ENCODE measurements around the gene POLL.

- TF ChIP-seq OSR1 (CRISPR knock-in tag; IDR thresholded peaks at IDR 0.05) = no peak
- no peak for TF ChIP-seq TCF4 (CRISPR knock-in tag; IDR thresholded peaks at IDR 0.05; ENCODE audit: borderline replicate concordance)
- TF ChIP-seq, protein P1, sequence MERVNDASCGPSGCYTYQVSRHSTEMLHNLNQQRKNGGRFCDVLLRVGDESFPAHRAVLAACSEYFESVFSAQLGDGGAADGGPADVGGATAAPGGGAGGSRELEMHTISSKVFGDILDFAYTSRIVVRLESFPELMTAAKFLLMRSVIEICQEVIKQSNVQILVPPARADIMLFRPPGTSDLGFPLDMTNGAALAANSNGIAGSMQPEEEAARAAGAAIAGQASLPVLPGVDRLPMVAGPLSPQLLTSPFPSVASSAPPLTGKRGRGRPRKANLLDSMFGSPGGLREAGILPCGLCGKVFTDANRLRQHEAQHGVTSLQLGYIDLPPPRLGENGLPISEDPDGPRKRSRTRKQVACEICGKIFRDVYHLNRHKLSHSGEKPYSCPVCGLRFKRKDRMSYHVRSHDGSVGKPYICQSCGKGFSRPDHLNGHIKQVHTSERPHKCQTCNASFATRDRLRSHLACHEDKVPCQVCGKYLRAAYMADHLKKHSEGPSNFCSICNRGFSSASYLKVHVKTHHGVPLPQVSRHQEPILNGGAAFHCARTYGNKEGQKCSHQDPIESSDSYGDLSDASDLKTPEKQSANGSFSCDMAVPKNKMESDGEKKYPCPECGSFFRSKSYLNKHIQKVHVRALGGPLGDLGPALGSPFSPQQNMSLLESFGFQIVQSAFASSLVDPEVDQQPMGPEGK (CRISPR knock-in tag; IDR thresholded peaks at IDR 0.05; ENCODE audit: borderline replicate concordance) = no peak
- no peak for TF ChIP-seq CREB5 (CRISPR knock-in tag; IDR thresholded peaks at IDR 0.05; ENCODE audit: low read depth)
- TF ChIP-seq ZC3H10 (CRISPR knock-in tag; IDR thresholded peaks at IDR 0.05) = no peak
- no peak for TF ChIP-seq PPARA (CRISPR knock-in tag; IDR thresholded peaks at IDR 0.05; ENCODE audit: borderline replicate concordance)
These were observed 22.1 kb downstream of the POLL start for GRCh38 chr10:101565936-101566332.

All from SK-N-SH treated with all-trans-retinoic acid at 6 μM for 48 hours (cell line).